Inflammatory macrophage treated with lipopolysaccharide for 4 hours (primary cell): ENCODE measurements around the gene LRMDA.

ENCODE experiments used
- DNase-seq: peaks from one replicate; pipeline ENCODE4 v3.0.0-alpha.2; 2020

LRMDA gene

DNA sequence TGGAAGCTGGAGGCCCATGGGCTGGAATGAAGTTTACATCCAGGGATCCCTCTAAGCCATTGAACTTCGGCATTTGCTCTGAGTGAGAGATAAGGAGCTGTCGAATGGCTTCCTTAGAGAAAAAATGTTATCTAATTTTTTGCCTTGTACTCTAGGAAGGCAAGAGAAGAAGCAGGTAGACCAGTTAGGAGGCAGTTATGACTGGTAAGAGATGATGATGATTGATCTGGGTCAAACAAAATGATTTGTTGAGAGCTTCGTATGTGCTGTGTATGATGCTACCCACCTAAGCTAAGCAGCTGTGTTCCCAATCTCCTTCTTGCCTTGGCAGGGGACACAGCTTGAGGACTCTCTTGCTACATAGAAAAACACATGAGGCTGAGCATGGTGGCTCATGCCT is 370.2 kb downstream of the LRMDA start:
- no peak for DNase-seq

DNA sequence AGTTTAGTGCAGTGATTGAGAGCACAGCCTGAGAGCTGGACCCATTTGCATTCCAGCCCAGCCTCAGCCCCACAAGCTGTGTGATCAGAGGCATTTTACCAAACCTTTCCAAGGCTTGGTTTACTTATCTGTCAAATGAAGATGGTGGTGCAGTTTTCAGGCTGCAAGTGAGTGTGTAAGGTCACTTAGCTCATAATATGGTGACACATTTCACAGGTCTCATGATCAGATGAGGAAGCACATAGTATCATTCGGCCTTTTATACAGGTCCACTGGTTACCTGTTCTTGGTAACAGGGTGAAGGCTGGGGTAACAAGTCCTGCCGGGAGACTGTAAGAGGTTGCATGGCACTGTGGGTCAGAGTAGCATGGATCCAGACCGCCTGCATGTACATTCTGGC is 371.7 kb downstream of the LRMDA start:
- no peak for DNase-seq

DNA sequence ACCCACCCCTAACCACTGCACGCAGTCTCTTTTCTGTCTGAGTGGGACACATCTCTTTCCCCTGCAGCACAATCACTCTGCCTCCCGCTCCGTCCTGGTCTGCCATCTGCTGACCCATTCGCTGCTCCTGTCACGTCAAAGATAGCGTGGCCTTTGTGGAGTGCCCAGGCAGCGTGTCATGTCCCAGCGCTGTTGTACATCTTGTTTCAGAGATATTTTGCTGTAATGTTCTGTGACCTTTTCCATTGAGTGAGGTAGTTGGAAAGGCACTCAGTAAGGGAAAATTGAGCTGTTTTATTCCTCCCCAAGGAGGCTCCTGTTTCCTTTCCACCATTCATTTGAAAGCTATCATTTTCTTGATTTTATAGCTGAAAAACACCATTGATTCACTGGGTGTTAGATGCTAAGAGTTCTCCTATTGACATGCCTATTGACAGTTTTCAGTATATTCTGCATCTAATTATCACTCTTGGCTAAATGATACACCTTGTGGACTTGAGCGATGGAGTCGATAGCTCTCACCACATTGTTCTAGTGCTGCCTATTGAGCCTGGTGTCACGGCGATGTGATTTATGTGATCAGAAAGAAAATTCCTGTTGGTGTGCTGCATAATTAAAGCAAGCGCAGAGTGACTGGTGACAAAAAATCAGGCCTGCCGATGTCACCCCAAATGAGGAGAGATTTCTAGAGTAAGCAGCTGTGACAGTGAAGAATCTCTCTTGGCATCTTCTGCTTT is 372.6 kb downstream of the LRMDA start:
- DNase-seq = no peak

DNA sequence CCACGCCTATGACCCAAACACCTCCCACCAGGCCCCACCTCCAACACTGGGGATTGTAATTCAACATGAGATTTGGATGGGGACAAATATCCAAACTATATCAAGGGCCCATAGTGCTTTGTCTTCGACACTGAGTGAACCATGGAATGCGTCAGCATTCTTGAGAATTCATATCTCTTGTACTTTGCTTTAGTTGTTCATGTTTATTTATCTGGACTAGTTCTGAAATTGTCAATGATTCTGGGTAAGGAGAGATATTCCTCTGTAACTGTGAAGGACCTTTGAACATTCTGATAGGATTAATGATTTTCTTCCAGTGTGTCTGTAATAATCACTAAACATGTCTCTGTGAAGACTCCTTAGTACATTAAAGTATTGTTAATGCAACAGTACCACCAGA is 374.8 kb downstream of the LRMDA start:
- DNase-seq = no peak

DNA sequence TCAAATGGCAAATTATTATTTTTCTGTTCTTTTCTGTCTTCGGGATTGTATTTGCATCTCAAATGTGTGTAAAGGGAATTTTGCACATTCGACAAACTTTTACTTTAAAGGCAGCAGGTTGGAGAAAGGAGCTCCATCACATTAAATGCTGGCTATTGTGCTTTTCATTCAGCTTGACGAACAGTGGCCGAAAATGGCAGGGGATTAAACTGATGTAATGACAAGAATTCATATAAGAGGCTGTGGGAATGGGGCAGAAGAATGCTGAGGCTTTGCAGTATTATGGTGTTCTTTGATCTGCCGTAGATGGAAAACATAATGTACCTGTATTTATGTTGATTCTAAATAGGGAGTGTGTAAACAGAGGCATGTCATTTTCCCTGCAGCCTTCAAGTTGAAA is 376.0 kb downstream of the LRMDA start:
- DNase-seq = no peak

DNA sequence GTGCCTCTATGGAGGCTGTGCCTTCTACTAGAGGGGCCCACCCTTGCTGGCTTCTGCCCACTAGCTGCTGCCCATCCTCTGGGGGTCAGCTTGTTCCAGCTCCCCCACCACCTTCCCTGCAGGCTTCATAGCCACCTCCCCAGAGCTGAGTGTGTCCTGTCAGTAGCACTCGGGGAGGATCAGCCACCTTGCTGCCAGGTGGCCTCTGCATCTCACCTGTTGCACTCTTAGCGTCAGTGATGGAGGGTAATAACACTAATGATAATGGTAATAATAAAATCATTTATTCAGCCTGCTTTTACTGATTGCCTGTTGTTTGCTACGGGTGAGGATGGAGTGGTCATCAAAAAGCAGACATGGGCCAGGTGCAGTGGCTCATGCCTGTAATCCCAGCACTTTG is 377.6 kb downstream of the LRMDA start:
- no peak for DNase-seq

DNA sequence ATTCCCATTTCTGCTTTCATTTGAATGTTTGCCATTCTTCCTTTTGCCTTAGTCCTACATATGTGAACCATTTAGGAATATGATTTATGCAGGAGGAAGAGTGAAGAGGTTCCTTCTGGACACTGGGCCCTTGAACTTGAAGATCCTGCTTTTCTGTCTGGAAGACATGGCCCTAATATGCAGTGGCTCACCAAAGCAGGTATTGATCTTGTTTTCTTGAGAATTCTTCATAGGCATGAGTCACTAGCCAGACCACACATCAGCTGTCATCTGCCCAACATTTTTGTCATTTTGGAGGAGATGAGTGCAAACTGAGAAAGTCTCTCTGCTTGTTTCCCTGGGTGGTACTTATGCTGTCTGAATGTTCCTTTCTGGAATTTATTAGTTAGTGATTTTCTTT is 382.6 kb downstream of the LRMDA start:
- DNase-seq = no peak

DNA sequence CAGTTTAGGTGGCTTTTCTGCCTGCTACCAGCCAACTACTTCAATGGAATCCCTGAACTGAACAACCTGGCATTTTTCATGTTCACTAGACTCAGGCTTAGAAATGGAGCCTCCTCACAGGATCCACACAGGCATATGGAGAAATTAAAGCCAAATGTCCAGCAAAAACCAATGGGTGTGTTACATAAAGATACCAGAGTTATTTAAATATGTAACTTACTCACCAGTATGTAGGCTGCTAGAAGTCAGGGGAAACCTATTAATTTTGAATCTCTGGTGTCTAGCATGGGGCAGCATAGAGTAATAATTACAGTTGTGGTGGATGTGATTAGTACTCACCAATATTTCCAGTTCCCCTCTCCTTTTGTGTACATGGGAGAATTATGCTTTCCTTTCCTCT is 383.6 kb downstream of the LRMDA start:
- no peak for DNase-seq

DNA sequence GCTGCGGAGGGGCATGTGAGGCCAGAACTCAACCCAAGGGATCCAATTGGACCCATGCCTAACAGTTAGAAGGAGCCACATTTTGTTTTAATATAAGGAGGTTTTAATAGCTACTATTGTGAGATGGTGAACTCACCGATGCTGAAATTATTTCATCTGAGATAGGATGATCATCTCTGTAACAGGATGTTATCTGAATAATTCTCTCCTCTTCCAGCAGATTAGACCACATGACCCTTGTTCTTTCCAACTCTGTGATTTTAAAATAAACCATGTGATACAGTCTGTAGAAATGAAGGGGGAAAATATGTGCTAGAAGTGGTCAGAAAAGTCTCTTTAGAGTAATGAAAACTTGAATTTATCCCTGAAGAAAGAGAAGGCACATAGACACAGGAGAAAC is 385.8 kb downstream of the LRMDA start:
- DNase-seq = no peak

DNA sequence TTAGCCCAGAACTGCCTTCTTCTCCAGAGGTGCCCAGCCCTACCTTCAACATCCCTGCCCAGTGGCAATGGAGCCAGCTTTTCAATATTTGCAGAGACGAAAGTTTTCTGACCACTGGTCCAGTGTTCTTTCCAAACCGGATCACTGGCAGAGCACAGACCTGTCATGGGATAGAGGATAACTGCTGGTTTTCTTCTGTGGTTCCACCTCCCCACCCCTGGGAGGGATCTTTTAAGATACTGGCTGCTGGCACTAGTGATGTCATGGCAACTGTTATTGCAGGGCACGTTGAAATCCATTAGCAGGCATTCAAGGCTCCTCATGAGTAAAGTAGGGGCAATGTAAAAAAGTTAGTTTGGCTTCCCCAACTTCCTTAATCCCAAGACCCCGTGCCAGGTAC is 387.1 kb downstream of the LRMDA start:
- no peak for DNase-seq

DNA sequence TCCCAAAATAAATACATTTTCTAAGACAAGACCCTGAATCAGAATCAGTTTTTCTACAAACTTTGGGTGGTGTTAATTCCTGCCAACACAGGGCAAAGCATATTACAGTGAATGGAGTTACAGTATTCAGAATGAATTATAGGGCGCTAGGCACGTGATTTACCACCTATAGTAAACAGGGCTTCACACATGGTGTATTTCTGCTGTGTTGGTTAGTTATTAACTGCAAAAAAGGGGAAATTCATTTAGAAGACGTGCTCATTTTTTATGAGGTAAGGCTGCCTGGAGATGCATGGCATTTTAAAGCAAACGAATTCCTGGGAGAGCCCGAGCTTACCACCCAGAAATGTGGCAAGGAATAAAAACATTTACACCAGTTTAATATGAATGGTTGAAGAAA is 393.8 kb downstream of the LRMDA start:
- no peak for DNase-seq

DNA sequence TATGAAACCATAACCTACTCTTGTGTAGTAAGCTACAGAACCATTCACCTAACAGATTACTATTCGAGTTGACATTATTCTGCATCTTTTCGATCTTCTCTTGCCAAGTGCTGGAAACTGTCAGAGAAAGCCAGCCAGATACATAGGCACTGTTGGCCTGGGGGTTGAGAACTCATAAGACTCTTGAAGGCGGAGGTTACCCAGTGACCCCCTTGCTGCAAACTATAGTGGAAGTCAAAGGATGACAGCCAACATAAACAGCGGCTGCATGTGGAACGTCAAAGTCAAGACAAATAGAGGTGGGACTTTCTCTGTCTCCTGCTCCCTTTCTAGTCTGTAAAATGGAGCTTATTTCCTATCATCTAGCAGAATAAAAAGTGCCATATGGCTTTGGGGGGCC is 394.2 kb downstream of the LRMDA start:
- no peak for DNase-seq

DNA sequence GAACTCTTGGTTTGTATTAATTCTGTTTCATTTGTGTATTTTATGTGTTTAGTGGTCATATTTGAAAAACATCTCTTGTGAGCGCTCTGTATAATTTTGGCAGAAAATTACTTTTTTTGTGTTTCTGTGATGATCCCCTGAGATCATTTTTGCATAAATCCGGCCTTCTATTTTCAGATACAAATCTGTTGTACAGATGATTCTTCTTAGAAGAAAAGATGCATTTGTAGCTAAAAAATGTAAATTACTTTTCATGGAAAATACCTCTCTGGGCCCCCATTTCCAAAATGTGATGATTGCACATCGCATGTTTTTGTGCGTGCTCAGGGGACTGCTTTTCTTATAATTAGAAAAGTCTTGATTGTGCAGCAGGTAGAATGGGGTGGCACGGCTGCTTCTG is 395.4 kb downstream of the LRMDA start:
- no peak for DNase-seq

DNA sequence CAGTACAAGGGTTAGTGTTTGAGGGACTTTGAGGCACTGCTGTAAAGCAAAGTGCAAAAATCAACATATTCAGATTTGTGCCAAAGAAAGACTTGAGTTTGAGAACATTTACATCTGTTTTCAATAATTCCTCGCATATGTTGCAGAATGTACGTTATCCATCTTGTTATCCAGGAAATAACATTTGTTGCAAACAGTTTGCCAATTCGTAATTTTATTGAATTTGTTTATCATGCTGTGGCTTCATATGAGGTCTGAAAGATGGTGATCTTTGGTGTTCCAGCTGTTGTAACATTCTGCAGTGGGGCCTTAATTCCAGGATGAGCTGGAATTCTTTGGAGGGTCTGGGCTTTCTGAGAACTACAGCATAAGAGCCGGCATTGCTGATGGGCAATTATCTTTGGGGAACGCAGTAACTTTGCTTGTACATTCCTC is 396.2 kb downstream of the LRMDA start:
- DNase-seq = no peak

DNA sequence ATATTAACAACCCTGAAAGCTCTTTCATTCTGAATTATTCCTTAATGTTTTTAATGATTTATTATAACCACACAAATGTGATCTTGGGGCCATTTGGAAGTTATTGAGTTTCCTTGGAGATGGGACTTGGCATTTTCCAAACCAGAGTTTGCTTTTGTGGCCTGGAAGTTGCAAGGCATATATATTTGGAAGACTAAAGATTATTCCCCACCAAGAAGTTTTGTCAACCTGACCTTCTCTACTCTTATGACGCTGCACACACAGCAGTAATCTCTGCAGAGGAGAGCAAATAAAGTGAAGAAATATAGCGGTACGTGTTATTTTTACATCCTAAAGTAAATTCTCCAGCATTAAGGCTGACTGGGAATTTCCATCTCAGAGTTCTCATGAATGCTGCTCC is 397.0 kb downstream of the LRMDA start:
- no peak for DNase-seq

DNA sequence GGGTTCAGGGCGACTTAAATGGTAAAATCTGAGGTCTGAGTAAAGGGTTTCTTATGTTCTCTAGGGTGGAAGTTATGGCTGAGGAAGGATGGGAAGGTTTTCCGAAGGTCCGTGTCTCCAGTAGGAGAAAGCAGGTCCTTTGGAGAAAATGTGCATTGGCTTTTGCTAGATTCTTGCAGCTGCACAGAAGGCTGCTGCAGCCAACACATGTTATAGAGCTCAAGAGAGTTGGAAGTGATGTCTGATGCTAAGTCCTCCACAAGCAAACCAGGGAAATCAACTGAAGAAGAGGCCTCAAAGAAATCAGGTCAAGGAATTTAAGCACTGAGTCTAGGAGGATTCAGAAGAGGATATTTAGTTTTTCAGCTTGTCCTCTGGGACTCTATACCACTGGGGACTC is 404.6 kb downstream of the LRMDA start:
- DNase-seq = no peak

DNA sequence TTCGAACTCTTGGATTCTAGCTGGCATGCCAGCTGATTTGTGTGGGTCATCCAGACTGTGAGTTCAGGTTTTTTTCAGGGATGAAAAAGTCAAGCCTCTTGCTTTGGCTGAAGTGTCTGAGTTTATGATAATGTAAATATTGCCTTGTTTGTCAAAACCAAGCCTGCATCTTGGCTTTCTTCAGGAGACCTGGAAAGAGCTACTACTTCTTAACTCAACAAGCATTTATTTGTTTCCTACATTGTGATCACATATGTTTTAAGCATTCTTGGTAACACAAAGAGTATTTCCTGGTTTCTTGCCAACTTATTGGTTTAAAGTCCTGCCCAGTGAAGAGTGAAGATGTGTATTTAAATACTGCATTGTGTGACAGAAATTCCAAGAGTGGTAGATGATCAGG is 407.1 kb downstream of the LRMDA start:
- DNase-seq = no peak

DNA sequence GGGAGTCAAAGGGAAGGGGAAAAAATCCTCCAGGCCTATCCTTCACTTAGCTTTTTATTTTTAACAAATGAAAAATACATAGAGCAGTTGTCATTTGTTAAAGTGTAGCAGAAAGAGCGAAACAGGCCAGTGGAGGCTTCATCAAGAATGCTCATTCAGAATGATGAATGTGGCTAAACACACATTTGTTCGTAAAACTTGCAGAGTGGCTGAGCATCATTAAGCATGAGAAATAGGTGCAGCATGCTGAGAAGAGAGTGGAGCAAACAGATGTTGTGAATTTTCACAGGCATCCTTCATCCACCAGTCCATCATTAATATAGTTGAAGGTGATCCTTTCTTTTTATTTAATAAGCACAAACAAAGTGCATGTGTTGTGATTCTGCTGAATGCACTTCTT is 407.6 kb downstream of the LRMDA start:
- DNase-seq = no peak

DNA sequence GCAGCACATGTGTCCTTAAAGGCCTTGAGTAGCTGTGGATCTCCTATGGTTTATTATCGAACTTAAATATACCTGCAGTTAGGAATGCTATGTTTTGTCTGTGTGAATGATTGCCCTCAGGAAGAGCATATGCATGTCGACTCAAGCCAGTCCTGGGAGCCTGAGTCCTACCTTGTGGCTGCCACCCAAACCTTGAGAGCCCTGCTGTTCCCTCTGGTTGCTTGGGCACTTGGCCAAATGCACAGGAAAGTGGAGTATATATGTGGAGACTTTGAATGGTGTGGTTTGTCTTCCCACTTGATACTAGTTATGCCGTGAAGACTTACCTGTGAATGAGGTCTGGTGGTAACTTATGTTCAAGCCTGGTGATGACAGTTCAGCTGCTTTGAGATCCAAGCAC is 409.8 kb downstream of the LRMDA start:
- DNase-seq = no peak

DNA sequence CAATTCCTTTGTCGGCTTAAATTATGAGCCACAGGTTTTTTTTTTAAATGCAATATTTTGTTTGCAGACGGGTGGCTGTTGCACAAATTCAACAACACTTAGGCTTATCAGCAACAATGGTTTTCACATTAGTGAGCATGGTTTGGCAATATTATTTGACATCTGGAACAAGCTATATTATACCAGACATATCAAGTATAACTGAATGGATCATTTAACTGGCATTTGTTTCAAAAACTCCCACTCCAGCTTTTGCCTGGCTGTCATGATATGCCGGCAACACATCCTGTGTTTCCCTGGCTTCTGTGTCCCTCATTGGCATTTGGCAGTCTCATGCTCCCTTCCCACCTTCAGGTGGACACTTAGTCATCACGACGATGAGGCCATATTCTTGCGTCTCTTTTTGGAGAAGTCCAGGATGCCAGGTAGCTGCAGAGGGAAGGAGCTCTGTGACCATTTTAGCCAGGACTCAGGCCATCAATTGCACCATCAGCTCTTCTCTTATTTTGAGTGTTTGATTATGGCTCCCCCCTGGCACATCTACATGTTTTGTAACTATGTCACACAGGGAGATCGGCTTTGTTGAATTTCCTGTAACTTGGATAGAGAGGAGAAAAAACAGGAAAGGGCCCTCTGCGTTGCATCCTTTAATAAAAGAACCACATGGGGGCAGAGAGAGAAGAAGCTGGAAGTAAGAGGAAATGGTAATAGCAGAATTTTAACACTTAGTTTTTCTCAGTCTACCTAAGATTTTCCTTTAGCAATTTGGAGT is 413.9 kb downstream of the LRMDA start:
- DNase-seq = peak; percentile 6

DNA sequence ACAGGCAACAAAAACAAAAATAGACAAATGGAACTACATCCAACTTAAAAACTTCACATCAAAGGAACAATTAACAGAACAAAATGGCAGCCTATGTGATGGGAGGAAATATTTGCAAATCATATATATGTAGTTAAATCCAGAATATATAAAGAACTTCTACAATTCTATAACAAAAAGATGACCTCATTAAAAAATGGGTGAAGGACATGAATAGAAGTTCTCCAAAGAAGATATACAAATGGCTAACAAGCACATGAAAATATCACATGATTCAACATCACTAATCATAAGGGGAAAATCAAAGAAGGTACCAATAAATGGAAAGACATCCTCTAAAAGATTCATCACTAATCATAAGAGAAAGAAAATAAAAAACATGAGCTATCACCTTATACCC is 416.1 kb downstream of the LRMDA start:
- no peak for DNase-seq

DNA sequence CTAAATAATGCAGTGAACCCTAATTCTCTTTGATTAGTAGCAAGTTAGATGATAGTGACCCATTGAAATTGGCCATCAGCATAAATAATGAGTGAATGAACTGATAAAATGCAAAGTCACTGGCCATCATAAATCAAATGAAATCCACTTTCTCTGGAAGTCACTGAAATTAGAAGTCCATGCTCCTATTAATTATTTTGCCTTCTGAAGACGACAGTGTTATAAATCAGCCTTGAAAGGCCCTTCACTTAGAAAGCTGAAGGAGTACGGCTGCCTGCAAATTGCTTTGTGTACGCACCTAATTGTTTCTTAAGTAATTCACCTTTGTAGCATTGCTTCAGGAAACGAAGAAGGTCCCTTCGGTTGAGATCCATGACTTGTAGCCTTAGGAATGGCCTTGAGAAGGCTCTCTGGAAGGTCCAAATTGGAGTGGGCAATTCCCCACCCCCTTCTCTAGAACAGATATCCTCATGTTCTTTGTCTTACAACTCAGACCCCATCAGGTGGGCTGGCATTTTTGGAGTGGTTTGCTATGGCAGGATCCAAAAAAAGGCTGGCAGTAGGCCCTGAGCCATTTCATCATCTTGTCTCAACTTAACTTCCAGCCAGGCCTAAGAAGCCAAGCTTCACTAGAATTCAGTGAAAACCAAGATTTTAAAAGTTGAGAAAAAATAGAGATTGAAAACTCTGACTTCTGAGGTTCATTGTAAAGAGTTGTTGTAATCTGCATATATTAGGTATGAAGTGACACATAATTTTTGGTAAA is 420.3 kb downstream of the LRMDA start:
- DNase-seq = no peak

DNA sequence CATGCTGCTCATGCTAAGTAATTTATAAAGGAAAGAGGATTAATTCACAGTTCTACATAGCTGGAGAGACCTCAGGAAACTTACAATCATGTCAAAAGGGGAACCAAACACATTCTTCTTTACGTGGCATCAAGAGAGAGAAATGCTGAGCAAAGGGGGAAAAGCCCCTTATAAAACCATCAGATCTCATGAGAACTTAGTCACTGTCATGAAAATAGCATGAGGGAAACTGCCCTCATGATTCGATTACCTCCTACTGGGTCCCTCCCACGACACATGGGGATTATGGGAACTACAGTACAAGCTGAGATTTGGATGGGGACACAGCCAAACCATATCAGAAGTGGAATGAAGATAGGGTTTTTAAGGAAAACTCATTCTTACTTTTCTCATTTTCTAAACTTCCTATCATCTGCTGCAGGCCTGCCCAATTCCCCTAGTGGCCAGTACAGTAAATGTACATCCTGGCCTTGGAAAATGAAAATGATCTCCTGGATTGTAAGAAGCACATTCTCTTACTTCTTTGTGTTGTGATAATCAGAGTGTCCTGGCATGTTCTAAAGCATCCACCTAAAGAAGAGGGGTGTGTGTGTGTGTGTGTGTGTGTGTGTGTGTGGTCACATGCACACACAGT is 421.5 kb downstream of the LRMDA start:
- DNase-seq = peak; percentile 23
